ENCODE data around the gene STK38. TPM values are rescaled to one million over a fixed set of nuclear protein-coding genes. Genes with fewer than 3 reads are reported as not detected.

Gene STK38
- total RNA-seq, 4 donors from 2014 or later = 23.0 to 33.8 (median 27.0) TPM

DNA sequence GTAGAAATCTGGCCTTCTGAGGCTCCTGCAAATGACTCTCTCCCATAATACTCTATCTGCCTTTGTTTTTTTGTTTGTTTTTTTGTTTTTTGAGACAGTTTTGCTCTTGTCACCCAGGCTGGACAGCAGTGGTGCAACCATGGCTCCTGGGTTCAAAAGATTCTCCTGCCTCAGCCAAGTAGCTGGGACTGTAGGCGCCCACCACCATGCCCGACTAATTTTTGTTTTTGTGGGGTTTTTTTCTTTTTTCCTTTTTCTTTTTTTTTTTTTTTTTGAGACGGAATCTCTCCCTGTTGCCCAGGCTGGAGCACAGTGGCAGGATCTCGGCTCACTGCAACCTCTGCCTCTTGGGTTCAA lies 16.6 kb upstream of the STK38 start:
- Histone ChIP-seq H3K27ac (no peak overlapping the region), H3K4me1 (no peaks in the 10 kb centered on the region), H3K36me3 (no peaks in the 10 kb centered on the region), H3K4me3 (no peak overlapping the region), H3K9me3 (no peaks in the 10 kb centered on the region), H3K27me3 (no peaks in the 10 kb centered on the region)
- no peak for DNase-seq (ENCODE audit: low spot score in 2 of 2)
- WGBS = 85% methylated on average over 4 of the region's 4 CpGs
- TF ChIP-seq POLR2A (IDR thresholded peaks at IDR 0.05) (no peak), POLR2AphosphoS5 (IDR thresholded peaks at IDR 0.05) (no peak), EP300 (IDR thresholded peaks at IDR 0.05) (no peak)
- TF ChIP-seq, protein P1, sequence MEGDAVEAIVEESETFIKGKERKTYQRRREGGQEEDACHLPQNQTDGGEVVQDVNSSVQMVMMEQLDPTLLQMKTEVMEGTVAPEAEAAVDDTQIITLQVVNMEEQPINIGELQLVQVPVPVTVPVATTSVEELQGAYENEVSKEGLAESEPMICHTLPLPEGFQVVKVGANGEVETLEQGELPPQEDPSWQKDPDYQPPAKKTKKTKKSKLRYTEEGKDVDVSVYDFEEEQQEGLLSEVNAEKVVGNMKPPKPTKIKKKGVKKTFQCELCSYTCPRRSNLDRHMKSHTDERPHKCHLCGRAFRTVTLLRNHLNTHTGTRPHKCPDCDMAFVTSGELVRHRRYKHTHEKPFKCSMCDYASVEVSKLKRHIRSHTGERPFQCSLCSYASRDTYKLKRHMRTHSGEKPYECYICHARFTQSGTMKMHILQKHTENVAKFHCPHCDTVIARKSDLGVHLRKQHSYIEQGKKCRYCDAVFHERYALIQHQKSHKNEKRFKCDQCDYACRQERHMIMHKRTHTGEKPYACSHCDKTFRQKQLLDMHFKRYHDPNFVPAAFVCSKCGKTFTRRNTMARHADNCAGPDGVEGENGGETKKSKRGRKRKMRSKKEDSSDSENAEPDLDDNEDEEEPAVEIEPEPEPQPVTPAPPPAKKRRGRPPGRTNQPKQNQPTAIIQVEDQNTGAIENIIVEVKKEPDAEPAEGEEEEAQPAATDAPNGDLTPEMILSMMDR (IDR thresholded peaks at IDR 0.05) = no peak

DNA sequence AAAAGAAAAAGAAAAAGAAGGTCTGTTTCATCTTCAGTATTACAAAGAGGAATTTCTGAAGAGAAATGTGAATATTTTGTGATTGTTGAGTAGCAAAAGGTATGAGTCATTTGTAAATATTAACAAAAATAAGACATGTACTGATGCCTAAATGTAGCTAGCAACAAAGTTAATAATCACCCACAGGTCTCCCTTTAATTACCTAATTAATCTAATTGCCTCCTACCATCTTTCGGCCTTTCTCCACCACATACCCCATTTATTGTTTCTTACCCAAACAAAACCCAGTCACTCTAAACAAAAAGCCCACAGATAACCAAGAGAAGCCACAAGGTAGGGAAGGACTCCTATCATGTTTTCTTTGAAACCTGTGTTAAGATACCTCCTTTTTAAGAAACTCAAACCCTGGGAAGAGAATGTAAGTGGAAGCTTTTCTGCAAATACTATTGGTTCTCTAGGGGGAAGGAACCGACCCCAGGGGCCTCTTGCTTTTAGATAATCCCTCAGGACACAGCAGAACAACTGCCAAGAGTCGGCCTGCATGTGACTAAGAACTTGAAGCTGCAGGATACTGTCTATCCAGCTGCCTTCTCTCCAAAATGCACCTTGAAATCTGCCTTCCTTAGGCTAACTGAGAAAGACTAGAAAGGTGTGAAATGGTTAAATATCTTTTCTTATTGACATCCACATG lies 16.1 kb upstream of the STK38 start:
- H3K4me3 ChIP-seq = no peak overlapping the region
- no peak for DNase-seq (ENCODE audit: low spot score in 2 of 2)
- 68% methylated on average over 3 of the region's 3 CpGs for WGBS
- no peaks in the 10 kb centered on the region for H3K36me3 ChIP-seq
- no peaks in the 10 kb centered on the region for H3K9me3 ChIP-seq
- TF ChIP-seq, protein P1 (IDR thresholded peaks at IDR 0.05) = no peak
- no peak for TF ChIP-seq POLR2AphosphoS5 (IDR thresholded peaks at IDR 0.05)
- no peak for TF ChIP-seq EP300 (IDR thresholded peaks at IDR 0.05)
- no peak for TF ChIP-seq POLR2A (IDR thresholded peaks at IDR 0.05)
- H3K27me3 ChIP-seq = no peaks in the 10 kb centered on the region
- no peaks in the 10 kb centered on the region for H3K4me1 ChIP-seq
- no peak overlapping the region for H3K27ac ChIP-seq

DNA sequence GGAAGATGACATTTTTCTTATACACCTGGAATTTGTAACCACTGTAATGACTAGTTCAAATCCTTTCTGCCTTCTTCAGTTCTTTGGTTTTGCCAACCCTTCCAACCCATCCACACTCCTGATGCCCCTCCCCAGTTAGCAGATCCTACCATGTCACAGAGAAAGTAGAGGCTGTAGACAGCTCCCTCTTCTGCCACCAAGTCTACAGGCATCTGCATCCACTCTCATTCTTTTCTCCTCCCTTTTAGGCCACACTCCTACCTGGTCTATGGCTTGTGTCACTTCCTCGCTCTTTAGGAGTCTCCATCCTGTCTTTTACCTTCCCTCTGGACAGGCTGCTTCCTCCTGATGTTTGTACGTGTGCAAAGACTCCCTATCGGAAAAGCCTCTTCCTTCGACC lies 13.5 kb upstream of the STK38 start:
- WGBS = 97% methylated on average over 4 of the region's 4 CpGs
- Histone ChIP-seq H3K36me3 (no peaks in the 10 kb centered on the region), H3K4me3 (no peak overlapping the region), H3K4me1 (no peaks in the 10 kb centered on the region), H3K27me3 (no peaks in the 10 kb centered on the region), H3K9me3 (no peaks in the 10 kb centered on the region), H3K27ac (no peak overlapping the region)
- DNase-seq (ENCODE audit: low spot score in 2 of 2) = no peak
- TF ChIP-seq EP300 (IDR thresholded peaks at IDR 0.05) = no peak
- no peak for TF ChIP-seq POLR2AphosphoS5 (IDR thresholded peaks at IDR 0.05)
- no peak for TF ChIP-seq POLR2A (IDR thresholded peaks at IDR 0.05)
- TF ChIP-seq, protein P1 (IDR thresholded peaks at IDR 0.05) = no peak

DNA sequence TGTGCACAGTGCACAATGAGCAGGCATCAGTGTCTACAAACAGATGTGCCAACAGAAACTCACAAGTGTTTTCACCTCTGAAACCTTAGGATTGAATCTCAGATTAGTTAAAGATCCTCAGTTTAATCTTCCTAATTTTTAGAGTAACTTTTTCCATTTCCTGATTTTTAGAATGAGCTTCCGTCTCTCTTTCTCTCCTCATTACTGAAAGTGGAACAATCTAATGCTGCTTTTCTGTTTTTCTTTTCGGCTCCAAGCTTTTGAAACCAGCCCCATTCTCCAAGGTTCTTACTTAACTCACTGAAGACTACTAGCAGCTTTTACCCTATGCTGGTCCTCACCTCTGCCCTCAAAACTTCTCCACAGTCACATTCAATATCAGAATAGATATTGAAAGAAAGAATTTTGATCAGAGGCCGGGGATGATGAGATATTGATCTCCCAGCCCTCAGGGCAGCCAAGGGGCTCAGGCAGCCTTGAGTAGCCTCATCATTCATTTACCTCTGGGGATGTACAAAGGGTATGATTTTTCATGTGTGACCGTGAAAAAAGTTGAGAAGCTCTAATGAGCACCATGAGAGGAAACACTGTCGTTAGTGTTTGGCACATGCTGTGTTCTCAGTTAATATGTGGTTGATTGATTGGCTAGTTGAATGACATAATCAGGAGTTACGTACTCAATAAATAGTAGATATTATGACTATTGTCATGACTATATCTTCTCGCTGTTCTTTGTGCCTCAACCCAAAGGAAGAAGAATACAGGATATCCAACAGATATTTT lies 11.9 kb upstream of the STK38 start:
- TF ChIP-seq, protein P1 (IDR thresholded peaks at IDR 0.05) = no peak
- TF ChIP-seq POLR2AphosphoS5 (IDR thresholded peaks at IDR 0.05) (no peak), POLR2A (IDR thresholded peaks at IDR 0.05) (no peak), EP300 (IDR thresholded peaks at IDR 0.05) (no peak)
- H3K4me1 ChIP-seq = no peaks in the 10 kb centered on the region
- no peak overlapping the region for H3K27ac ChIP-seq
- WGBS = 70% methylated on average over 7 of the region's 7 CpGs
- no peaks in the 10 kb centered on the region for H3K27me3 ChIP-seq
- H3K9me3 ChIP-seq = no peaks in the 10 kb centered on the region
- no peak for DNase-seq (ENCODE audit: low spot score in 2 of 2)
- H3K4me3 ChIP-seq = no peak overlapping the region
- no peaks in the 10 kb centered on the region for H3K36me3 ChIP-seq

DNA sequence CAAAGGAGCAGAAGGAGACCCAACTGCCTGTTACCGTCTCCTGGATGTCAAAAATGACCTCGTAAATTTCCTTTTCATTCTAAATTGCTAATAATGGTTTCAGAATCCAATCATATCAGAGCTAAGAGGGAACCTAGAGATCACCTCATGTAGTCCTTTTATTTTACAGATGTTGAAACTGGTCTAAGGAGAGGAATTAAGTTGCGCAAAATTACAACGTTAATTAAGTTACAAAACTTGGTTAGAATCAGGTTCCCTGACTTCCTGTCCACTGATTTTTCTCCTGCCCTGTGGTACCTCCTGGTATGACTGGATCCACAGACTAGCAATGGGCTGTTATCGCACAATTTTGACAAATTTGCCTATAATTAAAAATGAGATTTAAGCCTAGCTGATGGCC lies 9.0 kb upstream of the STK38 start:
- TF ChIP-seq POLR2A (IDR thresholded peaks at IDR 0.05) (no peak), POLR2AphosphoS5 (IDR thresholded peaks at IDR 0.05) (no peak), EP300 (IDR thresholded peaks at IDR 0.05) (no peak)
- TF ChIP-seq, protein P1 (IDR thresholded peaks at IDR 0.05) = no peak
- H3K9me3 ChIP-seq = no peaks in the 10 kb centered on the region
- WGBS = 74% methylated on average over 5 of the region's 5 CpGs
- no peak for DNase-seq (ENCODE audit: low spot score in 2 of 2)
- no peaks in the 10 kb centered on the region for H3K4me1 ChIP-seq
- no peak overlapping the region for H3K4me3 ChIP-seq
- no peaks in the 10 kb centered on the region for H3K36me3 ChIP-seq
- H3K27ac ChIP-seq = no peak overlapping the region
- no peaks in the 10 kb centered on the region for H3K27me3 ChIP-seq
